ENCODE measurements around the gene MOSMO. TPM values are rescaled to one million over a fixed set of nuclear protein-coding genes. Genes with fewer than 3 reads are reported as not detected.
"Not testable (repeated sequence)": the region's sequence is repeated elsewhere in the genome, so short reads cannot be mapped to it uniquely, and the experiment has no call there.

MOSMO gene
- total RNA-seq, 1 donor from 2014 or later, result 9.9 TPM

DNA sequence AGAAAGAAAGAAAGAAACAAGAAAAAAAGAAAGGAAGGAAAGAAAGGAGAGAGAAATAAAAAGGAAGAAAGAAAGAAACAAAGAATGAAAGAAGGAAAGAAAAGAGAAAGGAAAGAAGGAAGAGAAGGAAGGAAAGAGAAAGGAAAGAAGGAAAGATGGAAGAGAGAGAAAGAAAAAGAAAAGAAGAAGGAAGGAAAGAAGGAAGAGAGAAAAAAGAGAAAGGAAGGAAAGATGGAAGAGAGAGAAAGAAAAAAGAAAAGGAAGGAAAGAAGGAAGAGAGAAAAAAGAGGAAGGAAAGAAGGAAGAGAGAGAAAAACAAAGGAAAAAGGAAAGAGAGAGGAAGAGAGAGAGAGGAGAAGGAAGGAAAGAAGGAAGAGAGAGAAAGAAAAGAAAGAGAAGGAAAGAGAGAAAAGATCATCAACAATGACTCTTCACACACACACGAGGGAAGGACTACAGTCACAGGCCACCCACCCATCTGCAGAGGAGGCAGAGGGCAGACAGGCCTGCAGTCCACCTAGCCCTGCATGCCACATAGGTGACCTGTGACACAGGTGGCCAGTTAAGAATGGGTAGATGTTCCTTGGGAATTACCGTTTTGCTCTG, 108.3 kb downstream of the MOSMO start:
- ATAC-seq, result no peak
- intact Hi-C loops (cut with DNase I), result no loop called here
- DNase-seq (ENCODE audit: missing footprints), result no peak

DNA sequence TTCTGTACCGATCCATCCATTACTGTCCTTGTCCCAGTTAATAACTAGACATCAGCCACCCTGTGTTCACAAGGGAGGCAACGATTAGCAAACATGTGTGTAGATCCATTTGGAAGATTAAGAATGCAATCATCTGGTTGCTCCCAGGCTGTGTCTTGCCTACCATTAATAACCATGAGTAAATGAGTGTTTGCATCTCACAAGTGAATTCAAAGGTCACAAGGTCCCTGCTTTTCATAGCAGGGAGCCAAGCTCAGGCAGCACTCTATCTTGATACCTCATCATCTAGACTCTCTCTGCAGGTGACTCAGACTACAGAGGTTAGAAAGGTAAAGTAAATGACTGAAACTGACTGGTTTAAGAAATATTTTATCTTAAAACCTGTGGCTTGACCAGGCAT, 109.7 kb downstream of the MOSMO start:
- DNase-seq (ENCODE audit: missing footprints) (no peak), ATAC-seq (no peak)
- intact Hi-C loops (cut with DNase I), result no loop called here

DNA sequence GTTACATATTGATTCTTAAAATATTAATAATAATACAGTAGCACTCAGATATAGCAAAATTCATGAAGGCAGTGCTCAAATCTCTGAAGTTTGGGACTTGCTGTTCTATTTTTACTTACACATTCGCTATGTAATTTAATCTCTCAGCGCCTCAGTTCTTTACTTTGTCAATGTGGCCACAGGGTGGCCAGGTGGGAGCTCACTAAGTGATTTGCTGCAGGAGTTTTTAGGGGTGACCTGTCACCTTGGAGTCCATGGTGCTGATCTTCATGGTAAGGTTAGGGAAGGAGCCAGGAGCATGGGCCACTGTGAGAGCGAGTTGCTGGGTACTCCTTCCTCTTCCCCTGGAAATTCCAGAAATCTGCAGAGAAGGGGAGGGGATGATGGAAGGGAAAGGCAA, 112.5 kb downstream of the MOSMO start:
- intact Hi-C loops (cut with DNase I), result no loop called here
- ATAC-seq (no peak), DNase-seq (ENCODE audit: missing footprints) (no peak)

DNA sequence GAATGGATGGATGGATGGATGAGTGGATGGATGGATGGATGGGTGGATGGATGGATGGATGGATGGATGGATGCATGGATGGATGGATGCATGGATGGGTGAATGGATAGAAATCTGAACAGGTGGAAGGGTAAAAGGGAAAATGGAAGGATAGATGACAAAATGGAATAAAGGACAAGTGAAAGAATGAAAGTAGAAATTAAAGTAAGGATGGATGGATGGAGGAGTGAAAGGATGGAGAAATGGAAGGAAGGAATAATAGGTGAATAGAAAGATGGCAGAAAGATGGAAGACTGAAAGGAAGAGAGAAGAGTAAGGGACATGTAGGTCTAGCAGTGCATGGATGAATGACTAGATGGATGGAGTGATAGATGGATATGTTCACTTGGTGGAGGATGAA, 114.3 kb downstream of the MOSMO start:
- intact Hi-C loops (cut with DNase I), result no loop called here
- DNase-seq (ENCODE audit: missing footprints), result no peak

DNA sequence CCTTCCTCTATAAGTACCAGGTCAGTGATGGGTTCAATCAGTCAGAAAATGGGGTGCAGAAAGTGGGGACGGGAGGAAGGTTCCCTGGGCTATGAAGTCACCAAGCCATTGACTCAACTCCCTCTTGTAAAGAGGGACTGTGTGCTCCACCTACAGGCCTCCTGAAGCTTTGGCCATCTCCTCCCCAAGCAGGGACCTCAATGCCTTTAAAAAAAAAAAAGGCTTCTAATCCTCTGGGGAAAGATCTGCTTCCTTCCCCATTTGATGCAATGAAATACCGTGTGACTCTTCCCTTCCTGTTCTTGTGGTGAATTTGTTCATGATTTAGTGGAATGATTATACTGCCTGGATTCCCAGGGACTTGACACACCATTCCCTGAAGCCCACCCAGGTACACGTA, 115.2 kb downstream of the MOSMO start:
- ATAC-seq (no peak), DNase-seq (ENCODE audit: missing footprints) (no peak)
- intact Hi-C loops (cut with DNase I), result no loop called here

More for the DNA sequence above, 114.3 kb downstream of the MOSMO start:
- no peak for ATAC-seq

DNA sequence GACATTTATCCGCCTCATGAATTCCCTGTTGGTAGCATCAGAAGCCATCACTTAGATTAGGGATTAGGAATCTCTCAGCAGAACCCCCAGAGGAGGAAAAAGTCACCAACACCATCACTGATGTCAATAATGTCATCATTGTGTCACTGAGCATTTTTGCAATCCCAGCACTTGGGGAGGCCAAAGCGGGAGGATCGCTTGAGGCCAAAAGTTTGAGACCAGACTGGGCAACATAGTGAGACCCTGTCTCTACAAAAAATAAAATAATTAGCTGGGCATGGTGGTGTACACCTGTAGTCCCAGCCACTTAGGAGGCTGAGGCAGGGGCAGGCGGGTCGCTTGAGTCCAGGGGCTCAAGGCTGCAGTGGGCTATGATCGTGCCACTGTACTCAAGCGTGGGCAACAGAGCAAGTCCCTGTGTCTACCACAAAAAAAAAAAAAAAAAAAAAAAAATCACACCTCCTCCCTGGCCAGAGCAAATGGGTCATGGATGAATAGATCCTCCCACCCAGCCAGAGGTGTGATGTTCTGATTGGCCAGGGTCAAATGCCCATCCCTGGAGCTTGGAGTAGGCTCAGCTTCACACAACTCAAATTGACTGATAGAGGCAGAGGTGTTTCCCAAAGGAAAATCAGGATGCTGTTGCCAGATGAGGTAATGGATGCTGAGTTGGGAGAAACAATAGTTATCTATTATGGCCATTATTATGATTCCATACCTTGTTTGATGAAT, 116.0 kb downstream of the MOSMO start:
- no peak for ATAC-seq
- intact Hi-C loops (cut with DNase I), result no loop called here
- DNase-seq (ENCODE audit: missing footprints), result no peak

DNA sequence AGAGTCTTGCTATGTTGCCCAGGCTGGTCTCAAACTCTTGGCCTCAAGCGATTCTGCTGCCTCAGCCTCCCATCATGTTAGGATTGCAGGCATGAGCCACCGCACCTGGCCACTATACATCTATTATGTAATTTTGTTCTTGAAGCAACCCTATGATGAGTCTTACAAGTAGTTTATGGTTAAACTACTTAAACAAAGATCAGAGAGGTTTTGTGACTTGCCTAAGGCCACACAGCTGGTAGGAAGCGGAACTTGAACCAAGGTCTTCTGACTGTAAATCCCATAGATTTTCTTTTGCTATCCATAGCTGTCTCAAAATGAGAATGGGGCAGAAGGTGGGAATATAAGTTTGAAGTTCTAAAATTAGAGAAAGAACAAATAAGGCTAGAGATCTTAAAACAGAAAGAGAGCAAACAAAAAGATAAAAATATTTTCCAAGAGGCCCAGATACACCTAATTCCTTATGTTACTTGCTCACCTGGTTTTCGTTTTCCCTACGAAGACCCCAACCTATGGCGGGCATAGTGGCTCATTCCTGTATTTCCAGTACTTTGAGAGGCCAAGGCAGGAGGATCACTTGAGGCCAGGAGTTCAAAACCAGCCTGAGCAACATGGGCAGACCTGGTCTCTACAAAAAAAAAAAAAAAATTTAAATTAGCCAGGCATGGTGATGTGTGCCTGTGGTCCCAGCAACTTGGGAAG, 116.8 kb downstream of the MOSMO start:
- DNase-seq (ENCODE audit: missing footprints) (no peak), ATAC-seq (no peak)
- intact Hi-C loops (cut with DNase I), result no loop called here

DNA sequence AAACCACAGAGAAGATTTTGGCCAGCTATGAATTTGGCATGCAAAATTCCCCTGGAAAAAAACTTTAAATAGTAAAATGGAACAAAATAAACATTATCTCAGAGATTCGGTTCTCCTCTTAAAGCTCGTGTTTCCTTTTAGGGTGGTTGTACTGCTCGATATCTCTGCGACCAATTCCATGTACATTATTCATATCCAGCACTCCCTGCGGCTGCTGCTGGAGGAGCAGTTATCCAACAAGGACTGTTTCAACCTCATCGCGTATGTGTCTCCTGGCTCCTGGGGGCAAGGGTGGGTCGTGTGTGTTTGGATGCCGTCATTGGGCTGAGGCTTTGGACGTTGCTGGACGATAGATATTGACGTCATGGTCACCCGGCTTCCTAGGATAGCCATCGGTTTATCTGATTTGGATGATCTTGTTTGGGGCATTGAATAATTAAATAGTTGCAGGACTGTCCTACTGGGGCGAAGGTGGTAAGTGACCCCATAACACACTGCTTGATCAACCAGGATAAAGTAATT, 118.2 kb downstream of the MOSMO start:
- ATAC-seq (no peak), DNase-seq (ENCODE audit: missing footprints) (no peak)
- intact Hi-C loops (cut with DNase I), result no loop called here

DNA sequence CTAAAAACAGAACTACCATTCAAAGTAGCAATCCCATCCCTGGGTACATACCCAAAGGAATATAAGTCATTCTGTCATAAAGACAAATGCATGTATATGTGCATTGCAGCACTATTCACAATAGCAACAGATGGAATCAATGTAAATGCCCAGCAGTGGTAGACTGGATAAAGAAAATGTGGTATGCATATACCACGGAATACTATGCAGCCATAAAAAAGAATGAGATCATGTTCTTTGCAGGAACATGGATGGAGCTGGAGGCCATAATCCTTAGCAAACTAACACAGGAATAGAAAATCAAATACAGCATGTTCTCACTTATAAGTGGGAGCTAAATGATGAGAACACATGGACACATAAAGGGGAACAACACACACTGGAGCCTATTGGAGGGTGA, 120.6 kb downstream of the MOSMO start:
- intact Hi-C loops (cut with DNase I); DNase-seq (ENCODE audit: missing footprints); ATAC-seq: not testable (repeated sequence)

DNA sequence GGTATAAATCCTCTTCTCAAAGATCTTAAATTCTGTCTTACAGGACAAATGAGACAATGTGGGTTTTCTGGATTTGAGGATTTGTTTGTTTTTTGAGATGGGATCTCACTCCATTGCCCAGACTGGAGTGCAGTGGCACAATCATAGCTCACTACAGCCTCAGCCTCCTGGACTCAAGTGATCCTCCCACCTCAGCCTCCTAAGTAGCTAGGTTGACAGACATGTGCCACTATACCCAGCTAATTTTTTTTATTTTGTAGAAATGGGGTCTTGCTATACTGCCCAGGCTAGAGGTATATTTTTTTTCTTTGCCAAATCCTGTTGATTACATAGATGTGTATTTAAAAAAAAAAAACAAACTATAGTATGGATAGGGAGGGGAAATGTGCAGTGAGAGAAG, 122.6 kb downstream of the MOSMO start:
- DNase-seq (ENCODE audit: missing footprints) (no peak), ATAC-seq (no peak)
- intact Hi-C loops (cut with DNase I), result no loop called here

DNA sequence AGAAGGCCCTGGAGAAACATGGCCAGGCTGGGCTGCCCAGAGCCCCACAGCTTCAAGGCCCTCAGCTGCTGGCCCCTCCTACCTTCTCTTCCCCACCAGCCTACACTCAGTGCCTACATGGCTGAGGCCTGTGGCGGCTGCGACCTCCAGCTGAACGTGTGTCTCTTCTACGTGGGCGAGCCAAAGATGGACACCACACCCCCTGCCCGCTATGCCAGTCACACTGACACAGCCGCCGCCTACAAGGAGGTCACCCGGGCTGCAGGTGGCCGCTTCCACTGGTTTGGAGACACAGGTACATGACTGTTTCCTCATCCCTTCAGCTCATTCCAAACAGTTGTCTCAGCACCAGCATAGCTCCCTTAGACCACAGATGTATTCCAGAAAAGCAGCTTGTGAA, 124.9 kb downstream of the MOSMO start:
- DNase-seq (ENCODE audit: missing footprints), result no peak
- intact Hi-C loops (cut with DNase I), result no loop called here
- ATAC-seq, result no peak

Other genes with a start within 250 kb of the MOSMO start
- 21.2 TPM for gene NPIPB4, start 150.4 kb upstream of the MOSMO start, total RNA-seq
- 906 TPM for gene UQCRC2, start 54.8 kb upstream of the MOSMO start, total RNA-seq
- gene PDZD9, start 7.0 kb upstream of the MOSMO start, total RNA-seq, result not detected
- gene VWA3A, start 84.4 kb downstream of the MOSMO start, total RNA-seq, result 0.81 TPM
- not detected for gene SDR42E2, start 154.4 kb downstream of the MOSMO start, total RNA-seq
- 28.8 TPM for gene EEF2K, start 198.2 kb downstream of the MOSMO start, total RNA-seq